SKM-1 (cell line): ENCODE results near the gene VDR.

Experiments used
- DNase-seq: peaks from one replicate; lab custom pipeline; 2025; ENCODE audit not compliant: unreplicated experiment; lab: John Stamatoyannopoulos, UW

Gene VDR

GRCh38 chr12:47894652-47895051, 10.1 kb downstream of the VDR start:
- no peak for DNase-seq

GRCh38 chr12:47894068-47894467, 10.7 kb downstream of the VDR start:
- no peak for DNase-seq

DNA sequence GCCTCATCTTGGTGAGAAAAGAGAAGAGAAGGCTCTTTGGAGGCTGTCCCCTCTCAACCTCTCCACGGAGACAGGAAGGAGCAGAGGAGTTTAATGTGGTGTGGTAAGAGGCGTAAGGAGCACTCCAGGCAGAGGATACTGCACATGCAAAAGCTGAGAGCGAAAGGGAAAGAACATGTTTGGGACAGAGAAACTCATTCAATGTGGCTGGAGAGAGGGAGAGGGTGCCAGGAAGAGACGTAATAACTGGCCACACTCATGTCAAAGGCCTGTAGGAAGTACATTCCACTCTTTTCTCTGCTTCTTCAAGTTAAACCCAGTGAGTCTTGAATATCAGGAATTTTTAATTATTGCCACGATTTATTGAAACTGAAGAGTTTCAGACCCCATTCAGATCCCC, 12.0 kb downstream of the VDR start:
- no peak for DNase-seq

- no peak for DNase-seq
These were observed 13.4 kb downstream of the VDR start for GRCh38 chr12:47891356-47891755.

GRCh38 chr12:47889040-47889439, 15.8 kb downstream of the VDR start:
- peak; percentile 43 for DNase-seq

GRCh38 chr12:47888153-47888819, 16.5 kb downstream of the VDR start:
- DNase-seq, result no peak

GRCh38 chr12:47887529-47887928, 17.3 kb downstream of the VDR start:
- no peak for DNase-seq

- DNase-seq, result no peak
These were observed 18.1 kb downstream of the VDR start for GRCh38 chr12:47886510-47887240.

DNA sequence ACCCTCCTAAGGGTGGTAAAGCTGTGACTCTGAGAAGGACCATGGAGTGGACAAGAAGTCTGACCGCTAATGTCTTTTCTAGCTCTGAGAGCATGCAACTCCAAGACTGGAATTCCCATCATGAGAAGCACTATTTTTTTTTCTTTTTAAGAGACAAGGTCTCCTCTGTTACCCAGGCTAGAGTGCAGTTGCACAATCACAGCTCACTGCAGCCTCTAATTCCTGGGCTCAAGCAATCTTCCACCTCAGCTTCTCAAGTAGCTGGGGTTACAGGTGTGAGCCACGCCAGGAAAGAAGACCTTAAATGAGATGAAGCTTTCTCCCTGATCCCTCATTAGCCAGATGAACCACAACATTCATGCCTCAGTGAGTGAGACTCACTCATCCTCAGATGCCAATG, 19.2 kb downstream of the VDR start:
- no peak for DNase-seq

DNA sequence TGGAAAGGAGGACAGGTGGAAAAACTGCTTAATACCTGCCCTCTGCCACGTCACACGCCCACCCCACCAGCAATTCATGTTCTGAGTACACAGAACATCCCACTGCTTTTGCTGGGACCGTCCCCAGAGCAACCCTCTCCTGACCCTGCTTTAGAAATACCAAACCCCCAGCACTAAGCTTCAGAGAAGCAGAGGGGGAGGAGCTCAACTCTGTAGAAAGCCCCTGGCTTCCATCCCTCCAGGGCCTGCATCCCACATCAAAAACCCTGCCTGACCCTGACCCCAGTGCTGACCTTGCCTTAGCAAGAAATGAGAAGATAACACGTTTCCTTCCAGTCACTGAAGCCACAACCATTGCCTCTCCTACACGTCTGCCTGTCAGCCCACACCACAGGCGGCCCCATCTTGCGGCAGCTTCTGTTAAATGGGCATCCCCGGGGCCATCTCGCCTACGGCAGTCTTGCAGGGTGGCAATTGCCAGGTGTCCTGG, 19.7 kb downstream of the VDR start:
- DNase-seq, result no peak

- no peak for DNase-seq
These were observed 20.3 kb downstream of the VDR start for GRCh38 chr12:47884501-47884900.

GRCh38 chr12:47883663-47884195, 21.1 kb downstream of the VDR start:
- no peak for DNase-seq

DNA sequence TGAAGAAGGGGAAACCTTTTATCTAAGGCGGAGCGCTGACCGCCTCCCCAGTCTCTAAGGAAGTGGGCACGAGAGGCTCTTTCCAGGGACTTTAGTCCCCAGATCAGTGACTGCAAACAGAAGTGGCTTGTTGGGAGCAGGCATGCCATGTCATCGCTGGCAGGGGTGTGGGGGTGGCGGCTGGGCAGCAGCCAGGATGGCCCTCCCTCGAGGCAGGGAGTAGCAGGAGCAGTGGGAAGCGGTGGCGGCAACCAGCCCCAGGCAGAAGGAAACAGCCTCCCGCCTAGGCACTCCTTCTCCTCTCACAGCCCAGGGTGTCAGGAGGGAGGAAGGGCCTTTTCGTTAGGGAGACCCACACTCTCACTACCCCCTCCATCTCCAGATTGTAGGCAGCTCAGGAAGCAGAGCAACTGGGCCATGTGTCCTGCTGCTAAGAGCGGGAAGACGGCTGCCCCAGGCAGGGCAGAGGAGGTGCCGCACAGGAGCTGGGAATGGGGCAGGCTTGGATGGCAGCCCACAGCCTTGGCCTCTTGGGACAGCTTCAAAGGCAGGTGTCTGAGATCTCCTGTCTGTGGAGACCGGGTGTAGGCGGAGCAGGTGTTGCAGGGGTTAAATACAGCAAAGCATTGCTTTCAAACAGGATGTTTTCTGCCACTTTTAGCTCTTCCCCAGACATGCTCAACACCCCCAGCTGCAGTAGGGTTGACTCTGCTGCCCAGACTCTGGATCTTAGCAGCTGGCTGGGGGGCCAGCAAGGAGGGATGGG, 21.8 kb downstream of the VDR start:
- DNase-seq, result no peak

- no peak for DNase-seq
These were observed 22.9 kb downstream of the VDR start for GRCh38 chr12:47881826-47882427.

DNA sequence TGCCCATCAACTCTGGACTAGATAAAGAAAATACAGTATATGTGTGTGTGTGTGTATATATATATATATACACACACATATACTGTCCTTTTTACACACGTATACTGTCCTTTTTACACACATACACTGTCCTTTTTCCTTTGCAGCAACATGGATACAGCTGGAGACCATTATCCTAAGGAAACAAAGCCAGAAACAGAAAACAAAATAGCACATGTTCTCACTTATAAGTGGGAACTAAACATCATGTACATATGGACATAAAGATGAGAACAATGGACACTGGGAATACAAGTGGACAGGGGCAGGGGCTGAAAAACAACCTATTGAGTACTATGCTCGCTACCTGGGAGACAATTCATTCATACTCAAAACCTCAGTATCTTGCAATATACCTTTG, 23.7 kb downstream of the VDR start:
- no peak for DNase-seq

GRCh38 chr12:47878918-47879481, 25.8 kb downstream of the VDR start:
- no peak for DNase-seq

DNA sequence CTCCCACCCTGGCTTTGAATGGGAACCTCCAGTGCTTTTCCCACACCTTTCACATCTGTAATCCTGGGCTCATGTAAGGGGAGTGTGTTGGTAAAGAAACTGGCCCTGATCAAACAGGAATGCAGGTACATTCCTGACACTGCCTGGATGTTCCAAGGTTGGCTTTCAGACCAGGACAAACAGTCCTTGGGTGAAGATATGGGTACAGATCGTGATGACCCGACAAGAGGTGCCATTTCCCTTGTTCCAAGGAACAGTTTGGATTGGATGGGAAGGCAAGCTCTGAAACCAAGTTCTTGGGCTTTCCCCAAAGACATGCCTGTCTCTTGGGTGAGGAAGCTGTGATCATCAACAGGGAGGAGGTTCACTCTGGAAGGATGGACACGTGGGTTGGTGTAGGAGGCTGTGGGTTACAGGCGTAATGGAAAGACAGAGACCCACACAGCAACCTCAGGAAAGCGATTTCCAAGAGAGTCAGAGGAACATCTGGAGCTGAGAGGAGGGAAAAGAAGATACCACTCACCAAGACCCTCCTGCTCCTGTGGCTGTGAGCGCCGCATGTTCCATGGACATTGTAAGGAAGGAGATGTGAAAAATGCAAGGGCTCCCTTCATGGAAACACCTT, 26.4 kb downstream of the VDR start:
- DNase-seq, result no peak

DNA sequence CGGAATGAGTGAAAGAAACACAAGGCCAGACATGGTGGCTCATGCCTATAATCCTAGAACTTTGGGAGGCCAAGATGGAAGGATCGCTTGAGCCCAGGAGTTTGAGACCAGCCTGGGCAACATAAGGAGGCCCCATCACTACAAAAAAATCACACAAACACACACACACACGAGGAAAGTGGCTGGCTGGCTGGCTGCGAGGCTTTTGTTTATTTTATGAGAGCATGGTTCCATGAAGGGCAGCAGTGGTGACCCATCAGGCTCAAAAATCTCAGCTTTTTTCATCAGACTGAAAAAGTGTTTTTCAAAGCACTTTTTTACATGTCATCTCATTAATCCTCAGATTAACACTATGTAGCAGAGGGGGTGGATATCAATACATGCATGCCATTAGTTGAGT, 27.7 kb downstream of the VDR start:
- DNase-seq, result no peak

- no peak for DNase-seq
These were observed 28.3 kb downstream of the VDR start for GRCh38 chr12:47876440-47876960.

GRCh38 chr12:47875746-47876439, 28.9 kb downstream of the VDR start:
- DNase-seq, result no peak
